ENCODE data around the gene ACTRT3. TPM values are rescaled to one million over a fixed set of nuclear protein-coding genes. Genes with fewer than 3 reads are reported as not detected.
"Not testable (repeated sequence)": the region's sequence is repeated elsewhere in the genome, so short reads cannot be mapped to it uniquely, and the experiment has no call there.

ACTRT3 gene
- polyA plus RNA-seq, 4 donors = 3.6 to 4.9 (median 4.5) TPM

DNA sequence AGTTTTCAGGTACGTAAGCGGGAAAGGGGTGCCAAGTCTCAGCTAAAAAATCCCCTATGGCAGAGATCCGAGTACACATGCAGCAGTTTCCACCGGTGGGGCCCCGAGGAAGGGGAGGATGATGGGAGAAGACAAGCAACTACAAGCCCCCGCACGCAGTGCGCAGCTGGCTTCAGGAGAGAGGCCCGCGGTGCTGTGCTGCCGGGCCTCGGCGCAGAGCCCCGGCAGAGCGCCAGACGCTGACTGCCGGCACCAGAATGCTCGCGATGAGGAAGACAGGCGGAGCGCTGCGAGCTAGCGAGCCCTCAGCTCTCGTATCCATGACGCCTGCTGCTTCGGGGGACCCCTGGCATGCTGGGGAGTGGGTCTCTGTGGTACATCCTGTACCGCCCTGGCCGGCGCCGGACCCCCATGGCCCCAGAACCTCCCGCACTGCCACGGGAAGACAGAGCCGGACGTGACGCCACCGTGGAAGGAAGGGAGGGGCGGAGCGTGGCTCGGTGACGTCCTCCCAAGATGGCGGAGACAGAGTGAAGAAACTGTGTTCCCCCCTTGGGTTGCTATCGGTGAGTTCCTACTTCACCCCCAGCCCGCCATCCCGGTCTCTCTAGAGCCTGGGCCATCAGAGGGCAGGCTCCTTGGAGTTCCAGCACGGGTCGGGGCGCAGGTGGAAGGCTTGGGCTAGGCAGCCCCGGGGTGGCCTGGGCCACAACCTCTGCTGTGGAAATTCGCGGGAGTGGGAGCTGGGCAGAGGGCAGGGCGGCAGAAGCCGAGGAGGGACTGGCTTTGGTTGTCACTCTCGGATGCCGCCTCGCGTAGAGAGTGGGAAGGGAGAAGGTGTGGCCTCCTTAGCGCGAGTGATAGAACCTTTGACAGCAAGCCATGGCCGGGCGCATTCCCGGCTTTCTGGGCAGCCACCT, 3.8 kb upstream of the ACTRT3 start, which contains the start of gene MYNN:
MYNN (plus strand) TSS at position 500 of the 920 bp plus-strand sequence. CDS start 900 bp downstream, outside the sequence.
- DNase-seq (ENCODE audit: low read depth in 4 of 4, low spot score in 2 of 4) = peak; percentile 86 to 88 (median 86)

DNA sequence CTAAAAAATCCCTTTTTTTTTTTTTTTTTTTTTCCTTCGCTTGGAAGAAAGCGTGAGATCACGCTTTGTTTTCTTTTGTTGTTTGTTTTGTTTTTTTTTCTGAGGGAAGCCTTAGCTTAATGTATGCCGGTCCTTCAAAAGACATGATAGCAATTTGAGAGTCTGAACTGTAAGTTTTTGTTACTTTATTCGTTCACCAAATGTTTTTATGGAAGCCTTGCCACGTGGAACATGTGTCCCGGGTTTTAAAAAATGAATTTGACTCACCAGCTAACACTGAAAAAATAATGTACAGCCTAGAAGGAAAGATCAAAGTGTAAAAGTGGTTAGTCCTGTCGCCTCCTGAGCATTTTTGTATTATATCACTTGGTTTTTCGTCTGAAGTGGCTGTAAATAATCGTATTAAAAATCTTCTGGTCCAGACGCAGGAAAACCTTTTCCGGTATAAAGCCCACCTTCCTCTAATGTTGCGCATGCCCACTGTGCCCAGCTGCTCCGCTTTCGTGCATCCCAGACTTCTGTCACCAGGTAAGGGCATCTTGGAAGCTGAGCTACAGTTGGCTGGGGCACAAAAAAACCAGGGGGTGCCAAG, 3.0 kb upstream of the ACTRT3 start:
- peak; percentile 77 to 95 (median 82) for DNase-seq (ENCODE audit: low read depth in 4 of 4, low spot score in 2 of 4)

DNA sequence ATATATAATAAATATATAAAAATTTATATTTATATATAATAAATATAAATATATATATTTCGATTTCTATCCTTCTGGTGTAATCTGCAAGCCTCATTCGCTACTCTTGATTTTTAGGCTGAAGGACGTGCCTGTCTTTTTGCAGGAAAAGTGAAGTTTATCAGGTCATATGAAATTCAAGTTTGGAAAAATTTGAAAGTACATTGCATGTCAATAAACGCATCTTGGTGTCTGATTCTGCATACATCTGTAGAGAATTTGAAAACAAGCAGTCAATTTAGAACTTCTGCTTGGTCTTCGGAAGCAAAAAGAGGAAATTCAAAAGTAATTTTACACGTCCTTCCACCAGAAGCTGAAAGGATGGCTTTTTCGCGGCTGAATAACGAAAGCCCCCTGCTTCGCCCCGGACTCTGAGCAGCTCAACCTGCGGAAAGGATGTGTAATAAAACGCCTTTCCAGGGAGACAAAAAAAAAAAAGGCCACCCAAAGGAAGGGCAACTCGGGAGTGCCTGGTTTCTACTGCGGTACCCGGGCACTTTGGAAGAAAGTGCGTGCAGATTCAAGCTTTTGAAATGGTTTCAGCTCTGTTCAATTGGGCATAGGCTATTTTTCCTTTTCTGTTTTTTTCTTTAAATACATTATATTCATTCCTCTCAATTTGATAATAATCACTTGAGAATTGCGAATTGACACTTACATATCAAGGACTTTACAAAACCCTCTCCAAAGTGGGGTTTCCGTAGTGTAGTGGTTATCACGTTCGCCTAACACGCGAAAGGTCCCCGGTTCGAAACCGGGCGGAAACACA, 2.3 kb upstream of the ACTRT3 start:
- DNase-seq (ENCODE audit: low read depth in 4 of 4, low spot score in 2 of 4) = peak; percentile 86 to 98 (median 88)

DNA sequence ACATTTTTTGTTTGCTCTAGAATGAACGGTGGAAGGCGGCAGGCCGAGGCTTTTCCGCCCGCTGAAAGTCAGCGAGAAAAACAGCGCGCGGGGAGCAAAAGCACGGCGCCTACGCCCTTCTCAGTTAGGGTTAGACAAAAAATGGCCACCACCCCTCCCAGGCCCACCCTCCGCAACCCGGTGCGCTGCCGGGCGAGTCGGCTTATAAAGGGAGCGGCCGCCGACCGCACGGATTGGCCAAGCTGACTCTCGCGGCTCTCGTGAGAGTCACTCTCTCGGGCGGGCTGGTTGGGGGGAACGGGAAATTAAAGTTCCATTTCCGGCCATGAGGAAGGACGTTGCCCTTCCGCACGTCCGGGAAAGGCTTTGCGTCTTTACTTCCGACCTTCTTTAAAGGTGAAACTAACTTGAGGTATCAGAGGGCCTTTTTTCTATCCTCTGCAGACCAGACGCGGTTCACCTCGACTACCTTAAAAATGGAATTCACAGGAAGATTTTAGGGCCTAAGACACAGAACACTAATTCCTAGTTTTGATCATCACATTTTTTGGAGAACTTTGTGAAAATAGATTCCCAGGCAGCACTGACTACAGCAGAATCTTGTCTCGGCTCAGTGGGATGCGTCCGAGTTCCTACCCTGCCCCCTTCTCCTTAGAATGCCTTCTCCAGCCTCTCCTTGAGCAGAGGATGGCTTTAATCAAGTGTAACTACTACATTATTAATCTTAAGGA, 4.3 kb downstream of the ACTRT3 start, which contains the start of gene TERC:
TERC (minus strand) TSS at position 179 of the 731 bp plus-strand sequence.
- DNase-seq (ENCODE audit: low read depth in 4 of 4, low spot score in 2 of 4) = peak; percentile 75 to 90 (median 85)

DNA sequence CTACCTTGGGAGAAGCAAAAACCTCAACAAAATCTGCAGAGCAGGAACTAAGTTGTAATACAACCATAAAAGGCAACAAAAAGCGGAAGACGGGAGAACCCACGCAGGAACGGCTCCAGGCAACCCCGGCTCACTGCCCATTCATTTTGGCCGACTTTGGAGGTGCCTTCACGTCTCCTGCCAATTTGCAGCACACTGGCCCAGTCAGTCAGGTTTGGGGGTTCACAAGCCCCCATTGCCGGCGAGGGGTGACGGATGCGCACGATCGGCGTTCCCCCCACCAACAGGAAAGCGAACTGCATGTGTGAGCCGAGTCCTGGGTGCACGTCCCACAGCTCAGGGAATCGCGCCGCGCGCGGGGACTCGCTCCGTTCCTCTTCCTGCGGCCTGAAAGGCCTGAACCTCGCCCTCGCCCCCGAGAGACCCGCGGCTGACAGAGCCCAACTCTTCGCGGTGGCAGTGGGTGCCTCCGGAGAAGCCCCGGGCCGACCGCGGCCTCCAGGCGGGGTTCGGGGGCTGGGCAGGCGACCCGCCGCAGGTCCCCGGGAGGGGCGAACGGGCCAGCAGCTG, 5.0 kb downstream of the ACTRT3 start:
- DNase-seq (ENCODE audit: low read depth in 4 of 4, low spot score in 2 of 4) = peak in 2 of 4 donors; percentile 36

DNA sequence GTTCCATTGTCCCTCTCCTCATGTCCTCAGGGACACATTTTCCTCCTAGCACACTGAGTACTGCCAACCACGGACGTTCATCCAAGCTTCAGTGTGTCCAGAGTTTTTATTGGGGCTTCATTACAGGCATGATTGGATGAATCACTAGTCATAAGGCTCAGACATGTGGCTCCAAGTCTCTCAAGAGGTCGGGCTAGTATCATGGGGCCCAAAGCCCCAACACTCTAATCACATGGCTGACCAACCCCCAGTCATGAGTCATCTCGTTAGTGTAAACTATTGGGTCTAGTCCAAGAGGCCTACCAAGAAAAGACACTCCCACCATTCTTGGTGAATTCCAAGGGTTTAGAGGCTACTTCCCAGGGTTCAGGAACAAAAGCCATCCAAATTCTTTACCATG, 8.9 kb downstream of the ACTRT3 start:
- DNase-seq (ENCODE audit: low read depth in 4 of 4, low spot score in 2 of 4) = no peak

DNA sequence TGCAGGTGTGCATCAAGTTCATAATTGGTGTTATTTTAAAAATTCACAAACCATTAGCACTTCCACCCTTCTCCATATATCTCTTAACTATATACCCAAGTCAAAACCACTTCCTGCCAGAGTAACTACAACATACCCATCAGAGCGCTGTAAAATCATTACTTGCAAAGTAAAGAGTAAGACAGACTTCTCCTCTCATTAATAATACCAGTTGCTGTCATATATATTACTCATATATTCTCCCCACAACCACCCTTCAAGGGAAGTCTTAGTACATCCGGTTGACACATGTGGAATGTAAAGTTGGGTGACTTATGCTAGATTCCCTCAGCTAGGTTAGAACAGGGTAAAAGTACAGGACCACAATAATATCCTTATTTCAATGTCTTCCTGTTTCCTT, 10.1 kb downstream of the ACTRT3 start:
- DNase-seq (ENCODE audit: low read depth in 4 of 4, low spot score in 2 of 4) = no peak

DNA sequence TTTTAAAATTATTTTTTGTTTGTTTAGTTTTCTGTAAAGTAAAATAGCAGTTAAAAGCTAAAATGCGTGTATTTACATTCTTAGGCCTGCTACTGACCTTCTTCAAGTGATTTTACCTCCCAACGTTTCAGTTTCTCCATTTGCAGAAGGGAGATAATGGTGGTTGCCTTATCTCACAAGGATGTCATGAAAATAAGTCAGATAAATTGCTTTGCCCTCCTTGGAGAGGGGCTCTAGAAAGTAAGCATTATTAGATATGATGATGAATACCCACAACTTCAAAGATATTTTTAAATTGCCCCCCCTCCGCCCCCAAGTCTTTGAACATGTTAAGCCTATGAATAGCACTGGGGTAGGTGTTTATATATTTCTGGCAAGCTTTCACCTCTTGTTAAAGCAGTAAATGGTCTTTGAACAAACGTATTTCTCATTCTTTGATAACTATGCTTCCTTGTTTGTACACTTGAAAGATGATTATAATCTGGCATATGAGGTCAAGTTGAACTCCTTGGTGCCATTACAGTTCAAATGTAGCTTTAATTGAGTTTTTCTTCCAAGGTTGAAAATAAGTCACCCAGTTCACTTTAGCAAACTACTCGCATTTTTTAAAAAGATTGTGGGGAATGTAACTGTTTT, 10.9 kb downstream of the ACTRT3 start:
- DNase-seq (ENCODE audit: low read depth in 4 of 4, low spot score in 2 of 4) = no peak

DNA sequence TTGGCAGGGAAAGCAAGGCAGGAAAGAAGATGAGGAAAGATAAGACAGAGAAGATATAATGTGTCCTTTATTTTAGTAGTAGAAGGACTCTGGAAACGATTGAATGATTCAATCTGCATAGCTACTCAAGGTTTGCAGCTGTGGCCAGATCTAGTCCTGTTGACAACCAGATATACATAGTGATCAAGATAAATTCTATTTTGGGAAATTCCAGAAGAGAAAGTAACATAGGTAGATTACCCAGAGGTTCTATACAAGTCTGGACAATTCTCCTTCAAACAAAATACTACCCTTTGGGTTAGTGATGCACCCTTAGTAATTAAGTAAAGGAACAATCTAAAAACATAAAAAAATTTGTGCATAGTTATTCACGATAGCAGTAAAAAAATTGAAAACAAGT, 13.9 kb downstream of the ACTRT3 start:
- no peak for DNase-seq (ENCODE audit: low read depth in 4 of 4, low spot score in 2 of 4)

DNA sequence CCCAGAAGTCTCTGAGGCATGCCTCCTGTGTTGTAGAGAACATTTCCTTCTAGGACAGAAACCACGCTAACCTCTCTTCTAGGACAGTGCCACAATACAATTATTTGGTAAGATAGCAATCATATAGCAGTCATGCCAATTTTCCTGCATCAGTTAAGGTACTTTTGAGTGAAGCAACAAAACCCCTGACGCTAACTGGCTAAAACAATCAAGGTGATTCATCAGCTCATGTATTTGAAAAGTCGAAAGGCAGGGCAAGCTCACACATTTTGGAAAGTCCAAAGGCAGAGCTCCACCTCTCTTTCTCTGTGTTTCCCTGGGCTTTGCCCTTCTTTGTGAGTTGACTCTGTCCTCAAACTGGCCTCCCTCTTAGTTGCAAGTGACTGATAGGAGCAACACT, 14.7 kb downstream of the ACTRT3 start:
- DNase-seq (ENCODE audit: low read depth in 4 of 4, low spot score in 2 of 4) = no peak

DNA sequence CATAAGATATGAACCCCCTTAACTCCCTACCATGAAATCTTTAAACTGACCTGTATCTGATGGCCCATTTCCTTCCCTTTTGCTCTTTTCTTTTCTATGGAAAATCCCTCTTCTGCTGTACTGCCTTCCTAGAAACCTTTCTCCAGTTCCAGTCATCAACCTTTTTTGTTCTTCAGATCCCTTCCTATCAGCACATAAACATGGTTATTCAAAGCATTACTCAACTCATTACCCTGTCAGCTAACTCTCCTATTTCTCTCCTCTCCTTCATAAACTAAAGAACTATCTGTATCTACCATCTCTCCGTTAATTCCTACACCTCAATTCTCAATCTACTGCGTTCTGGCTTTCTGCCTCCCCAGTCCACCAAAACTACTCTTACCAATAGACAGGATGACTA, 17.5 kb downstream of the ACTRT3 start:
- no peak for DNase-seq (ENCODE audit: low read depth in 4 of 4, low spot score in 2 of 4)

DNA sequence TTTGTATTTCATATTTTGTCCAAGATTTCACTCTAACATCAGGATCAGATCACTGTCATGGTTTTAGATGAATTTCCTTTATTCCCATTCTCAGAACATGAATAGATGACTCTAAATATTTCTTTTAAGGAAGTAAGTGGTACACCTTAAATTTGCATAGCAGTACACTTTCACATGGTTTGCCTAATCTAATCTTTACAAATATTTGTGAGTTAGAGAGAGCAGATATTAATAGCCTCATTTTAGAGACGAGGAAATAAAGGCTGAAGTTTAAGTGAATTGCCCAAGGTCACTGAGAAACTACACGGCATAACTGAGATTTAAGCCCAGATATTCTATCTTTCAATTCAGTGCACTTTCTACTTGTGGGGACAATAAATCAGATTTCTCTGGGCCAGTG, 18.7 kb downstream of the ACTRT3 start:
- DNase-seq (ENCODE audit: low read depth in 4 of 4, low spot score in 2 of 4) = no peak

DNA sequence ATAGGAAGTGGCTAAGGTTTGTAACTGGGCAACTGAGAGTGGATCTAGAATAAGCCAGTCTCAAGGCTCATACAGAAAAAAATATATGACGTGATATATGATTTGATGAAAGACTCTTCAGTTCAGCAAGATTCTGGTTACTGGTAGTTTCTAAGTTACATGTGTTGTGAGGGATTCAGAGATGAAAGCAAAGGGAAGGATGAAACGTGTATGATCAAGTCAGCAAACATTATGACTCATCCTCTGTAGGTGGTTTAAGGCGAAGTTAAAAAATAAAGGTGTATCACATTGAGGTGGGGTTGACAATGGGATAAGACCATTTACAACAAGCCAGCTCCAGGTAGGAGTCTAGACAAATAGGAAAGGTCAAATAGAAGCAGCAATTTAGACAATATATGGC, 20.7 kb downstream of the ACTRT3 start:
- DNase-seq (ENCODE audit: low read depth in 4 of 4, low spot score in 2 of 4) = no peak

DNA sequence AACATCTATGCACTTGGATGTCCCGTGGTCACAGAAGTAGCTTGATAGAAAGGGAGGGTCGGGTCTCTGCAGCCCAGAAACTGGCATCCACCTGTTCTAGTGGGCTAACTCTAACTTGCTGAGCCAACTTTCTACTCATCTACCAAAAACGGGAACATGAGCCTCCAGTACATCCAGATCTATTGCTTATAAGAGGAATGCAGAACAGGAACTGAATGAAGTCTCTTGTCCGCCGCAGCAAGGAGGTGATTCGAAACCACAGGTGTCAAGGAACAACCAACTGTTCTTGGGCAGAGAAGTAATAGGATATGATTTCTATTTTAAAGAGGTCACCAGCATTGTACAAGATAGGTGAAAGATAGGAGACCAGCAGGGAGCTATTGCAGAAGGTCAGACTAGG, 22.4 kb downstream of the ACTRT3 start:
- DNase-seq (ENCODE audit: low read depth in 4 of 4, low spot score in 2 of 4) = no peak

DNA sequence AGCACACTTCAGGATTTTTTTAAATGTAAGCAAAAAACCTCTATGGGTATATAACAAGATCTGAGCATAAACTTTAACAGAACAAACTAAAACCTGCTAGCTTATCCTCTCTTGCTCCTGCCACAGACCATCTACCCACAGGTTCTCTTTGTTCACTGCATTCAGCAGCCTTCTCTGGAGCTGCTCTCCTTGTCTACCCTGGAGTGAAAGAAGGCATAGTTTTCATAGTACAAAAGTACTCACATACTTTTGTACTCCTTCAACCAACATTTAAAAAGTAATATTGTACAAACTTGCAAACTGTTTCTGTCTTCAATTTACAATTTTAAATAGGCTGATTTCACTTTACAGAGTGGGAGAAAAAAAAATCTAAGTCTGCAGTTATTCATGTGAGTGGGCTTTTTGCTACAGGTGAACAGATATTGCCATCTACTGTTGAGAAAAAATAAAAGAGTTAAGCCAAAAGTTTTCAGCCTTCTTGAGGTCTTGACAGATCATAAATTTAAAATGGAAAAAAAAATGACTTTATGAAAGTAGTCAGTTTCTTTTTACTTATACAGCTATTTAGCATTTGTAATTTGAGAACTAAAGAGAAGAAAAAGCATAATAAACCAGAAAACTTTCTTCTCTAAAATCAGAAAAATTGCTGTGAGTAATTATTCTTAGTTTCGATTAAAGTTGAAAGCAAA, 24.9 kb downstream of the ACTRT3 start:
- DNase-seq (ENCODE audit: low read depth in 4 of 4, low spot score in 2 of 4) = no peak

DNA sequence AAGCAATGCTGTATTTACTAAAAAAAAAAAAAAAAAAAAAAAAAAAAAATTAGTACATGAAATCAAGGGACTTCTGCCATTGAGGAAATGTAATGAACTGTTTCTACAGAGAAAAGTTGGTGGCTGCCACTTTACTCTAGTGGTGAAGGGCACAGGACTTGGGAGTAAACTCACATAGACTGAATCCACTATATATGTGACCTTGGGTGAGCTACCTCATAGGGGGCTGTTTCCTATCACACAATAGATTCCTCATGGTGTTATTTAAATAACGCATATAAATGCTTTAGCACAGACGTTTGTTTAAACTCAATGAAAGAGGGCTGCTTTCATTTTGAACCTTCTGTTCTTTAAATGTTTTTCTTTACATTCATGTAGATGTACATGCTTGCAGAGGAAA, 30.3 kb downstream of the ACTRT3 start:
- DNase-seq (ENCODE audit: low read depth in 4 of 4, low spot score in 2 of 4) = no peak

DNA sequence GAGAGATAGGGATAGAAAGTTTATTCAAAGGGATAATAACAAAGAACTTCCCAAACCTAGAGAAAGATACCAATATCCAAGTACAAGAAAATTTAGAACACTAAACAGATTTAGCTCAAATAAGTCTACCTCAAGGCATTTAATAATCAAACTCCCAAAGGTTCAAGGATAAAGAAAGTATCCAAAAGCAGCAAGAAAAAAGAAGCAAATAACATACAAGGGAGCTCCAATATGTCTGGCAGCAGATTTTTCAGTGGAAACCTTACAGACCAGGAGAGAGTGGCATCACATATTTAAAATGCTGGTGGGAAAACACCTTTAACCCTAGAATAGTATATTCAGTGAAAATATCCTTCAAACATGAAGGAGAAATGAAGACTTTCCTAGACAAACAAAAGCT, 37.5 kb downstream of the ACTRT3 start:
- not testable (repeated sequence) for DNase-seq (ENCODE audit: low read depth in 4 of 4, low spot score in 2 of 4)

DNA sequence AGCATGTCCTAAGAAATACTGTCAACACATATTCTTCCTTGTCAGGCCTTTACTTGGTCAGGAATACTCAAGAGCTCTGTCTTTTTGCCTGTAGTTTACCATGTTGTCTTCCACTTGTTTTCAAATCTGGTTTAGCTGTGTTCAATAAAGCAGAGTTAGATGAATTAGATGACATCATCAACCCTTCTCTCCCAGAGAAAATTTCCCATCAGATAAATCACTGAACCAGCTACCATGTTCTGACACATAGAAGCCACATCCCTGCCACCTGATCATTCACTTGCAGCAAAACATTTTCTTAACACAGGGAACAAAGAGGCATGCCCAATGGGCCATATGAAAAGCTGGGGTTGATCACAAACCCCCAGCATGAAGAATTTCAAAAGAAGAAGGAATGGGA, 46.6 kb downstream of the ACTRT3 start:
- DNase-seq (ENCODE audit: low read depth in 4 of 4, low spot score in 2 of 4) = no peak

DNA sequence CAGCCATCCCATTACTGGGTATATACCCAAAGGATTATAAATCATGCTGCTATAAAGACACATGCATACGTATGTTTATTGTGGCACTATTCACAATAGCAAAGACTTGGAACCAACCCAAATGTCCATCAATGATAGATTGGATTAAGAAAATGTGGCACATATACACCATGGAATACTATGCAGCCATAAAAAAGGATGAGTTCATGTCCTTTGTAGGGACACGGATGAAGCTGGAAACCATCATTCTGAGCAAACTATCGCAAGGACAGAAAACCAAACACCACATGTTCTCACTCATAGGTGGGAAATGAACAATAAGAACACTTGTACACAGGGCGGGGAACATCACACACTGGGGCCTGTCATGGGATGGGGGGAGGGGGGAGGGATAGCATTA, 50.9 kb downstream of the ACTRT3 start:
- not testable (repeated sequence) for DNase-seq (ENCODE audit: low read depth in 4 of 4, low spot score in 2 of 4)

Measured in left renal cortex interstitium (tissue), 4 donors.